A673 (cell line): ENCODE data around the gene PPP2R5A.
"Not testable (repeated sequence)": the region's sequence is repeated elsewhere in the genome, so short reads cannot be mapped to it uniquely, and the experiment has no call there.

Experiments used
- EZH2 ChIP-seq: fragments of 200-600 bp; sonication (generic); IDR thresholded peaks from 2 replicates; pipeline ENCODE4 v1.6.1; 2017; ENCODE audit warnings: borderline replicate concordance, low read depth, mild to moderate bottlenecking, mixed read lengths, antibody characterized with exemption, low read length; ENCODE audit not compliant: poor library complexity, severe bottlenecking
- TF ChIP-seq, protein P1 (sequence below): fragments of 300-800, 200-600 bp; sonication (generic); conservative IDR thresholded peaks from 2 replicates; pipeline ENCODE4 v1.5.1; 2017; ENCODE audit warnings: low read depth, mild to moderate bottlenecking, antibody characterized with exemption, low read length, moderate library complexity, mixed read lengths

DNA sequence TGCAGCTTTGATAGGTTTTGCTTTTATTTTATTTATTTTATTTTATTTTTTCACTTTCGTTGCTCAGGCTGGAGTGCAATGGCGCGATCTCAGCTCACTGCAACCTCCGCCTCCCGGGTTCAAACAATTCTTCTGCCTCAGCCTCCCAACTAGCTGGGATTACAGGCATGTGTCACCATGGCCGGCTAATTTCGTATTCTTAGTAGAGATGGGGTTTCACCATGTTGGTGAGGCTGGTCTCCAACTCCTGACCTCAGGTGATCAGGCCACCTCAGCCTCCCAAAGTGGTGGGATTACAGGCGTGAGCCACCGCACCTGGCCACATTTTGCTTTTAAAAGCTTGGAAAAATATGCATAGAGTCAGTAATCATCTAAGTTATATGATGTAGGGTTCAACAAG, 2.8 kb downstream of the PPP2R5A start:
- TF ChIP-seq, protein P1, sequence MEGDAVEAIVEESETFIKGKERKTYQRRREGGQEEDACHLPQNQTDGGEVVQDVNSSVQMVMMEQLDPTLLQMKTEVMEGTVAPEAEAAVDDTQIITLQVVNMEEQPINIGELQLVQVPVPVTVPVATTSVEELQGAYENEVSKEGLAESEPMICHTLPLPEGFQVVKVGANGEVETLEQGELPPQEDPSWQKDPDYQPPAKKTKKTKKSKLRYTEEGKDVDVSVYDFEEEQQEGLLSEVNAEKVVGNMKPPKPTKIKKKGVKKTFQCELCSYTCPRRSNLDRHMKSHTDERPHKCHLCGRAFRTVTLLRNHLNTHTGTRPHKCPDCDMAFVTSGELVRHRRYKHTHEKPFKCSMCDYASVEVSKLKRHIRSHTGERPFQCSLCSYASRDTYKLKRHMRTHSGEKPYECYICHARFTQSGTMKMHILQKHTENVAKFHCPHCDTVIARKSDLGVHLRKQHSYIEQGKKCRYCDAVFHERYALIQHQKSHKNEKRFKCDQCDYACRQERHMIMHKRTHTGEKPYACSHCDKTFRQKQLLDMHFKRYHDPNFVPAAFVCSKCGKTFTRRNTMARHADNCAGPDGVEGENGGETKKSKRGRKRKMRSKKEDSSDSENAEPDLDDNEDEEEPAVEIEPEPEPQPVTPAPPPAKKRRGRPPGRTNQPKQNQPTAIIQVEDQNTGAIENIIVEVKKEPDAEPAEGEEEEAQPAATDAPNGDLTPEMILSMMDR = not testable (repeated sequence)
- not testable (repeated sequence) for TF ChIP-seq EZH2
